Fibroblast of the aortic adventitia (primary cell): ENCODE results near the gene TRIM77. TPM values are rescaled to one million over a fixed set of nuclear protein-coding genes. Genes with fewer than 3 reads are reported as not detected.
"Not testable (repeated sequence)": the region's sequence is repeated elsewhere in the genome, so short reads cannot be mapped to it uniquely, and the experiment has no call there.

Experiments
- DNase-seq: peaks from one replicate; pipeline ENCODE4 v3.0.0-alpha.2; 2010; ENCODE audit warnings: low read depth
- H3K4me3 ChIP-seq: 2 replicates; pipeline ENCODE4 v1.5.1; 2011; ENCODE audit warnings: low read depth, mild to moderate bottlenecking, control low read depth, low read length, moderate library complexity
- total RNA-seq: library from RNA; depleted of rRNA; stranded (reverse); fragments of >200 nt; gene quantifications from 2 replicates; pipeline ENCODE4 v1.2.3, GENCODE V29; 2012; ENCODE audit warnings: low replicate concordance
- TF ChIP-seq, protein P1 (sequence below): IDR thresholded peaks from 2 replicates; pipeline ENCODE4 v1.5.1; 2011; ENCODE audit warnings: mild to moderate bottlenecking, low read length, control low read depth, inconsistent platforms; ENCODE audit not compliant: insufficient read depth

TRIM77 gene, protein sequence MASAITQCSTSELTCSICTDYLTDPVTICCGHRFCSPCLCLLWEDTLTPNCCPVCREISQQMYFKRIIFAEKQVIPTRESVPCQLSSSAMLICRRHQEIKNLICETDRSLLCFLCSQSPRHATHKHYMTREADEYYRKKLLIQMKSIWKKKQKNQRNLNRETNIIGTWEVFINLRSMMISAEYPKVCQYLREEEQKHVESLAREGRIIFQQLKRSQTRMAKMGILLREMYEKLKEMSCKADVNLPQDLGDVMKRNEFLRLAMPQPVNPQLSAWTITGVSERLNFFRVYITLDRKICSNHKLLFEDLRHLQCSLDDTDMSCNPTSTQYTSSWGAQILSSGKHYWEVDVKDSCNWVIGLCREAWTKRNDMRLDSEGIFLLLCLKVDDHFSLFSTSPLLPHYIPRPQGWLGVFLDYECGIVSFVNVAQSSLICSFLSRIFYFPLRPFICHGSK
- total RNA-seq, result not detected in 2 replicates

DNA sequence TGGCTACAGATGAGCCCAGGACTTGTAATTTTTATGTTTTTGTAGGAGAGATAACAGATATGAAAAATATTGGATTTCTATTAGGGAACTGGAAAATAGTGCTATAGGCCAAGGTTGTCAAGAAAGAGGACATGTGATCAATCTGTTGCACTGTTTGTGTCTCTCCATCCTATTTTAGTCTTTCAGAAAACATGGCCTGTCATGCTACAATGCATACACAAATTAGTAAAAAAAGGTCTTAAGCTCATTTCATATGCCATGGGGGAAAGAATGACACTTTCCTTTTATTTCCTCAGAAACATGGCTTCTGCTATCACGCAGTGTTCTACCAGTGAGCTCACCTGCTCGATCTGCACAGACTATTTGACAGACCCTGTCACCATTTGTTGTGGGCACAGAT lies at the start of gene TRIM77:
Gene TRIM77 (plus strand): TSS at position 301 of the 400 bp plus-strand sequence. CDS start 0 bp downstream, at position 301.
- not testable (repeated sequence) for DNase-seq, H3K4me3 ChIP-seq

DNA sequence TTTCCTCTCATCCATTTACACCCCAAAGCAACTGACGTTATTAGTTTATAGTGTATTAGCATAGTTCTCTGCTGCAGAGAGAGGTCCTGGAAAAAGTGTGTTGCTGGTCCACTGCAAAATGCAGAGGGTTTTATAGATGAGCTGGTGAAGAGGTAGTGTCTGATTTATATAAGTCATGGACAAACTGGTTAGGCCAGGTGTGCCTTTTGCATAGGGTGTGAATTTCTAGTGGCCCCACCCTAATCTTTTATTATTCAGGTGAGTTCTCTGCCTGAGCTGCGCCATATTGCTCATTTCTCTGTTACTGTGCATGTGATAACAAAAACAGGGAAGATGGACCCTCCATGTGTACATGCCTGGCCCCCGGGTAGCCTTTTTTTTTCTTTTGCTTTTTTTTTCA lies 43.1 kb upstream of the TRIM77 start:
- DNase-seq, result no peak
- TF ChIP-seq, protein P1, sequence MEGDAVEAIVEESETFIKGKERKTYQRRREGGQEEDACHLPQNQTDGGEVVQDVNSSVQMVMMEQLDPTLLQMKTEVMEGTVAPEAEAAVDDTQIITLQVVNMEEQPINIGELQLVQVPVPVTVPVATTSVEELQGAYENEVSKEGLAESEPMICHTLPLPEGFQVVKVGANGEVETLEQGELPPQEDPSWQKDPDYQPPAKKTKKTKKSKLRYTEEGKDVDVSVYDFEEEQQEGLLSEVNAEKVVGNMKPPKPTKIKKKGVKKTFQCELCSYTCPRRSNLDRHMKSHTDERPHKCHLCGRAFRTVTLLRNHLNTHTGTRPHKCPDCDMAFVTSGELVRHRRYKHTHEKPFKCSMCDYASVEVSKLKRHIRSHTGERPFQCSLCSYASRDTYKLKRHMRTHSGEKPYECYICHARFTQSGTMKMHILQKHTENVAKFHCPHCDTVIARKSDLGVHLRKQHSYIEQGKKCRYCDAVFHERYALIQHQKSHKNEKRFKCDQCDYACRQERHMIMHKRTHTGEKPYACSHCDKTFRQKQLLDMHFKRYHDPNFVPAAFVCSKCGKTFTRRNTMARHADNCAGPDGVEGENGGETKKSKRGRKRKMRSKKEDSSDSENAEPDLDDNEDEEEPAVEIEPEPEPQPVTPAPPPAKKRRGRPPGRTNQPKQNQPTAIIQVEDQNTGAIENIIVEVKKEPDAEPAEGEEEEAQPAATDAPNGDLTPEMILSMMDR, result no peak

DNA sequence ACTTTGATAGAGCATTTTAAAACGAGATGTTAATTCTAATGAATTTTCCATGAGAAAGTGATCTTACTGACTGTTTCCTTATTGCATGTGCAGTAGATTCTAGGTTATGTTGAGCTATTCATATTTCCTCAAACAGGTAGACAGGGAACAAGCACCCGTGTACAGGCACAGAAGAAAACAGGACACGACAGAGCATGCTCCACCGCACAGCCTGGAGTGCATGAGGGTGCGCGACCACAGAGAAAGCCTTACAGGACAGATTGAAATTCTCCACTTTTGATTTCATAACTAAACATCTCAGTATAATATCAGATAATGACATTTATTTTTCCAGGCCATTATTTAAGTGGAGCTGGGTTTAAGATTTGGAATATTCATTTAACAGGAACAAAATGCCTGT lies 41.9 kb upstream of the TRIM77 start:
- not testable (repeated sequence) for H3K4me3 ChIP-seq, DNase-seq

More for the DNA sequence above, 43.1 kb upstream of the TRIM77 start:
- H3K4me3 ChIP-seq, result no peak overlapping the region

DNA sequence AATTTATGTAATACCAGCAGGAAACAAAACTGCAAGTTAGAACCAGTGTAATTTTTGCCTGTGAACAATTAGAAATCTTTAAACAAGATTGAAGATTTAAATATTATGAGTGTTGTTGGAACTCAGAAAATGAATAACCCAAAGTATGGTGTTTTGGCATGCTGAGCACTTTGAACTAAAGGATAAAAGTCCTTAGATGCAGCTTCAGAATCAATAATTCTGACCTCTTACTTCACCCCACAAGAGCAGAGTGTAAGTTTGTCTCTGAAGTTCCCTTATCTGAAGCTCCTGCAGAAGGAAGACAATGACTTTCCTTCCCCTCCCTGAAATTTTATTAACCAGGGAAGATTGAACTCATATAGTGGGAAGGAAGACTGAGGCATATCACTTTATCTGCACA lies 40.5 kb upstream of the TRIM77 start:
- DNase-seq, H3K4me3 ChIP-seq: not testable (repeated sequence)

DNA sequence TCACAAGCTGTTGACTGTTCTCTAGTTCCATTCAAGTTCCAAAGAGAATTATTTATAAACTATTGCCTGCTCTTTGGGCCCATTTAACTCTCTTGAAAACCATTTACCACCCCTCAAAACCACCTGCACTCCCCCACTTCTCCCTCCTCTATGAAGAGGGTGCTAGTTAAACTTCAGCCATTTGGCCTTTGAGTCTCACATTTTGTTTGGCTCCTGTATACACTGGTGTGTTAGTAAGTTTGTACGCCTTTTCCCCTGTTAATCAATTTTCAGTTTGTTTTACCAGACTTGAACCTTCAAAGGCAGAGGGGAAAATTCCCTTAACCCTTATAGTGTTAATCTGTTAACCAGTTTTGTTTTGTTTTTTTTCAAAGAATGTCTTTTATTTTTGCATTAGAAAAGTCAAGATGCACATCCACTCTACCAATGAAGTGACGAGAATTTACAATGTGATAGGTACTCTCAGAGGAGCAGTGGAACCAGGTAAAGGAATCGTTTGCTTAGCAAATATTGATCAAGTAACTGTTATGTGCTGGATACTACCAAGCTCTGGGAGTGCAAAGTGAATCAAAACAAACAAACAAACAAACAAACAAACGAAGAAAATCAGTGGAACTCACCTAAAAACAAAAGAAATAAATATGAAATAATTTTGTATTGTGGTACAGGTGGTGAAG lies 40.0 kb upstream of the TRIM77 start:
- H3K4me3 ChIP-seq, DNase-seq: not testable (repeated sequence)

DNA sequence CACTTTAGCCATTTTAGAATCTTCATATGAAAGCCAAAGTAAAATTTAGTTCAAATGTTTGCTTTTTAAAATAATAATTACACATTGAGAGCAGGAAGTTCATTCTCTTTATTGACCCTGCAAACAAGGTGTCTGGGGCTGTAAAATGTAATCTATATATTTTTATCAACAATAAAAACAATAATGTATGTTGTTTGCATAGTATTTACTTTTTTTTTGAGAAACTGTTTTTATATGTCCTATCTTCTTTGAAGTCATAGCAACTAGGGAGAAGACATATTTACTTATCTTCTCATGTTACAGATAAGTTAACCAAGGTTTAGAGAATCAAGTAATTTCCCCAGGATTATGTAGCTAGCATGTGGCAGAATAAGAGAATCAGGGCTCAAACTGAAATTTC lies 37.6 kb upstream of the TRIM77 start:
- not testable (repeated sequence) for DNase-seq, H3K4me3 ChIP-seq

DNA sequence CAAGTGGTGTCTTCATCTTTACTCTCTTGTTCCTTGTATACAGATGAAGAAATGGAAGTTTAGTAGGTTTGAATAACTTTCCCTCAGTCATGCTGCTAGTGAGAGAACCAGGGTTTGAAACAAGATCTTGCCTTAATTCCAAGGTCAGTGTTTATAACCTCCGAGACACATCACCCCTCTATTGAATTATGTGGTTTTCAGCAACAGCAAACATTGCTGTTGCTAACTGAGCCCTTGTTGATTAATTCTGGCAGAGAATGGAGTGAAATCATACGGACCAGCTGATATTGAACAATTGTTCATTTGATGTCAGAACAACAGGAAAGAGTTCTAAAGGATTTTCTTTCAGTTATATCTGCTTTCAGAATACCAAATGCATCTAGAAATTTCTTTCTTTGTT lies 36.7 kb upstream of the TRIM77 start:
- DNase-seq, H3K4me3 ChIP-seq: not testable (repeated sequence)

DNA sequence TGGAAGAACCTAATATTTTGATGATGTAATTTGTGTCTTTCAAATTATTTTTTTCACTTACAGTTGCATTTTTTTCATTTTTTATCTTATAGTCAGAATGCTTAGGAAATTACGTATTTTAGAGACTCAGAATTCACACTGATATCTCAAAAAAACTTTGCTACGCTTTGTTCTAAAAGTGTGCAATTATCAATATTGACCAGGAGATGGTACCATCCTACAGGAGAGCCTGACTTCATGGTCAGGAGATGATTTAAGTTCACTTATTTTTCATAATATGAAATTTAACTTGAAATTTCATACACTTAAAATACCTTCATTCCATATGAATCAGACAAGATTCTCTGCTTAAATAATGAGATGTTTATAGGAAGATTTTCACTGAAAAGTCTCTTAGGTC lies 34.7 kb upstream of the TRIM77 start:
- not testable (repeated sequence) for H3K4me3 ChIP-seq, DNase-seq

DNA sequence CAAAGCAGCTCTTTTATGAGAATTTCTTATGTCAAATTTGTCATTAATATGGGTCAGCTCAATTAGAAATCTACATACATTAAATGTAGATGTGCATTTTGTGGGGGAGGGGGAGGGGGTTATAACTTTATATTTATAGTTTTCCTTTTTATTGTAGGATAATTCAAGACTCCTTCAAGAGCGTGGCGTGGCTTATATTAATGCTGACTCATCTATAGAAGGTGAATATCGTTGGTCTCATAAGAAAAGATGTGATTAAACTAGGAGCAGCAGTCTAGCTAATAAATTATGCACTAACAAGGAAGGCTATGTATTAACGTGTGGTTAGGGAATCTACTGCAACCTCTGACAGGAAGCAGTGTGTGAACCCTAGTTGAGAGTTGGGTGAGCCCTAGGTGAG lies 34.2 kb upstream of the TRIM77 start:
- H3K4me3 ChIP-seq, DNase-seq: not testable (repeated sequence)

DNA sequence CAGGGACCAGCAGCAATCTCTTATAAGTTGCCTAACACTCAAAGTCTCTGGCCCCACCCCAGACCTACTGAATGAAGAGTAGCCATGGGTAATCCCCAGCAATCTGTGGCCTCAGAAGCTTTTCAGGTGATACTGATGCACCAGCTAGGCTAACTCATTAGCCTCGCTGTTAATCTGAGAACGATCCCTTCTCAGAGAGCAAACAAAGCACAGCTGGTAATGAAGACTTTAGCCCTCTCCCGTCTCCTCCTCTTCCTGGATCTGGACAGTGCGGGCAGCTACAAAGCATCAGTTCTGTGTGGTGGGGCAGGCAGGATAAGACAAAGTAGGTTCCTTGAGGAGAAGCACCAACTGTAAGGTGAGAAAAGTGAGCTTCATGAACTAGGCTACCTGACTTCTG lies 3.0 kb upstream of the TRIM77 start:
- not testable (repeated sequence) for DNase-seq

DNA sequence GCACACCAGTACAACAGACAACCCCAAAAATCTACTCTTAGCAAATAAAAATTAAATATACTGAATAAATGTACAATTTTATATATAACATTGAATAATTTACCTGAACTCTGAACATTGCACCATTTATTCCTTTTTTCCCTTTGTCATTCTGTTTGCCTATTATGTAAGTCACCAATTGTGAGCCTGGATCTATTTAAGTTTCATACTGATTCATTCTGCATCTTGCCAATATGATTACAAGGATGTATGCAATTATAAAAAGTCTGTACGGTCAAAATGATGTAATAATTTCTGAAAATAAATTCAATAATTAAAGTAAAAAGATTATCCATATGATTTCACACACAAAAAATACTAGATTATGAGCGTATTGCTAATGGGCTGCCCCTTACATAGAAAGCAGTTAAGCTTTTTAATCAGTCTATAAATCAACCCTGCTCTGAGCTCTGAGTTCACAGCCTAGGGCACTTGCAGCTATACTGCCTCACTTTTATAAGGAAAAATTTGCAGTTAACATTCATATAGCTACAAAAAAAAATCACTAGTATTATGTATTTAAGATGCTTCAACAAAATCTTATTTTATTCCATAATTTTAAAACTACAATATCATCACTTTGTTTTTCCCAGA lies 14.9 kb downstream of the TRIM77 start:
- H3K4me3 ChIP-seq, DNase-seq: not testable (repeated sequence)

More for the DNA sequence above, 3.0 kb upstream of the TRIM77 start:
- not testable (repeated sequence) for H3K4me3 ChIP-seq

DNA sequence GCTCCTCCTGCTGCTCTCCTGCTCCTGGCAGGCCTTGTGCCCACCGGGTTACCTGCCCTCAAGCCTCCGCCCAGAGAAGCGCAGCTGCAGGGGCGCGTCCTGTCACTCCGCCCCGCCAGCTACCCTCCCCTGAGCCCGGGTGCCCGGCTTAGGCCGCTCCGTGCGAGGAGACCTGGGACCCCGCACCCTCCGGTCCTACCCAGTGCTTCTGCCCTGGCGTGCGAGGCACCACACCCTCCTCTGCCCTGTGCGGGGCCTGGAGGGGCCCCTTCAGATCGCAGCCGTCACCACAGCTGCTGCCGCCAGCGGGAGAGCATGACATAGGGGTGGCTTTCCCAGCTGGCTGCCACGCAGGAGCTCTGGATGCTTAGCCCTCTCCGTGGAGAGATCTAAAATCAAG lies 20.1 kb downstream of the TRIM77 start:
- not testable (repeated sequence) for H3K4me3 ChIP-seq, DNase-seq

DNA sequence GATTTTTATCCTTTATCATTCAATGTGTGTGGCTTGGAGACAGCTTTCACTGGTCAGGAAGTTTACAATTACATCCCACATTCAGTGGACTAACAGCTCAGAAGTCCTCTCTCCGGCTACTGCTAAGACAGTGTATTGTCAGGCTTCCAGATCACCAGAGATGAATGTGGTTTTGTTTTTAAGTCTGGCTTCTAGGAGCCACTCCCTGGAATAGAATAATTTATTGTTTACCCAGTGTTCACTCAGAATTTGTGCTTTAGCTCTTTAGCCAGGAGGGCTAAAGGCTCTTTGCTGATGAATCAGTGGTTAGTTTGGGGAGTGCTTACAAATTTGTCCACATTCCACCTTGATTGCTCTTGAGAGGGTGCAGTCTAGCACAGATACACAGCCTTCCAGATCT lies 26.5 kb downstream of the TRIM77 start:
- no peak overlapping the region for H3K4me3 ChIP-seq
- no peak for DNase-seq
- TF ChIP-seq, protein P1, result no peak
